ENCODE data around the gene ASXL1.

GRCh38 chr20:32441638-32442037, 83.5 kb downstream of the ASXL1 start:
- TF ChIP-seq CTCF (IDR thresholded peaks at IDR 0.05): no peak
- no peak for TF ChIP-seq EP300 (IDR thresholded peaks at IDR 0.05; ENCODE audit: borderline replicate concordance in 1 of 2, low read depth in 1 of 2, low read length in 1 of 2)
- TF ChIP-seq FOSL2 (IDR thresholded peaks at IDR 0.05; ENCODE audit: borderline replicate concordance, low read depth): no peak
- no peak for TF ChIP-seq NFIC (IDR thresholded peaks at IDR 0.05; ENCODE audit: borderline replicate concordance)
- no peak for TF ChIP-seq FOXM1 (IDR thresholded peaks at IDR 0.05; ENCODE audit: low read depth)
- no peak for TF ChIP-seq RXRA (IDR thresholded peaks at IDR 0.05; ENCODE audit: borderline replicate concordance, low read depth)
- no peak for TF ChIP-seq FOXJ3 (CRISPR knock-in tag; IDR thresholded peaks at IDR 0.05)
- no peak for TF ChIP-seq USF2 (IDR thresholded peaks at IDR 0.05; ENCODE audit: borderline replicate concordance, low read depth, low read length)
- TF ChIP-seq EZH2phosphoT487 (IDR thresholded peaks at IDR 0.05; ENCODE audit: borderline replicate concordance, low read depth): no peak
- no peak for TF ChIP-seq CHD2 (IDR thresholded peaks at IDR 0.05; ENCODE audit: low read length, partially characterized antibody)
